CMK (cell line): ENCODE measurements around the gene WIPF2.
"Not testable (repeated sequence)": the region's sequence is repeated elsewhere in the genome, so short reads cannot be mapped to it uniquely, and the experiment has no call there.

Experiments
- DNase-seq: peaks from one replicate; pipeline ENCODE4 v3.0.0-alpha.2; 2010; ENCODE audit warnings: low read depth

Gene WIPF2

GRCh38 chr17:40192961-40193360 is 26.1 kb upstream of the WIPF2 start:
- DNase-seq: no peak

GRCh38 chr17:40194821-40195220 is 24.3 kb upstream of the WIPF2 start:
- no peak for DNase-seq

DNA sequence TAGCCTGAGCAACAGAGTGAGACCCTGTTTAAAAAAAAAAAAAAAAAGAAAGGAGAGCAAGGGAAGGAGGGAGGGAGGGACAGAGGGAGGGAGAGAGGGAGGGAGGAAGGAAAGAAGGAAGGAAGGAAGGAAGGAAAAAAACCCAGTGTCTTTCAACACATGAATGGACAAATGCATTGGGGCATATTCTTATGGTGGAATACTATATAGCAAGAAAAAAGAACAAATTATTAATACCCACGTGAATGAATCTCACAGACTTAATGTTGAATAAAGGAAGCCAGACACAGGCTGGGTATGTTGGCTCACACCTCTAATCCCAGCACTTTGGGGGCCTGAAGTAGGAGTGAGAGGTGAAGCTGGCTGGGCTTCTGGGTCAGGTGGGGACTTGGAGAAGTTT is 21.6 kb upstream of the WIPF2 start:
- DNase-seq: no peak

DNA sequence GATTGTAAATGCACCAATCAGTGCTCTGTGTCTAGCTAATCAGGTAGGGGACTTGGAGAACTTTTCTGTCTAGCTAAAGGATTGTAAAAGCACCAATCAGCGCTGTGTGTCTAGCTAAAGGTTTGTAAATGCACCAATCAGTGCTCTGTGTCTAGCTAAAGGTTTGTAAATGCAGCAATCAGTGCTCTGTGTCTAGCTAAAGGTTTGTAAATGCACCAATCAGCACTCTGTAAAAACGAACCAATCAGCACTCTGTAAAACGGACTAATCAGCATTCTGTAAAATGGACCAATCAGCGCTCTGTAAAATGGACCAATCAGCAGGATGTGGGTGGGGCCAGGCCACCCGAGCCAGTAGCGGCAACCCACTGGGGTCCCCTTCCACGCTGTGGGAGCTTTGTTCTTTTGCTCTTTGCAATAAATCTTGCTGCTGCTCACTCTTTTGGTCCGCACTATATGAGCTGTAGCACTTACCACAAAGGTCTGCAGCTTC is 21.1 kb upstream of the WIPF2 start:
- DNase-seq: not testable (repeated sequence)

GRCh38 chr17:40198576-40198975 is 20.5 kb upstream of the WIPF2 start:
- no peak for DNase-seq

DNA sequence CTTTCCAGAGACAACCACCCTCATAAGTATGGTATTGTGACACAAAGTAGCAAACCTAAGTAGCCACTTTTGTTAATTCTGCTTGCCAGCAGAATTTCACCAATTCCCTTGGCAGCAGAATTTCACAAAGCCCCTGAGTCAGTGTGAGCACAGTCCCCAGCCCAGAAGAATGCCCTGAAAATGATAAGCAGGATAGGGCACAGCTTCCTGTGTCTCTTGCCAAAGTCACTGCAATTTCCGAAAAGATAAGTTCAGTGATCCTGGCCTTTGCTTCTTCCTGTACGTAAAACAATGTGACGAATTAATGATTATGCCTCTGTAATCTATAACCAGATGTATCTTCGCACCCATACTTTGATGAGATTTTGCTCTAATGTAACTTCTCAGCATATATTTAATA is 16.0 kb upstream of the WIPF2 start:
- DNase-seq: no peak

- DNase-seq: not testable (repeated sequence)
Observed at GRCh38 chr17:40206193-40206592, 12.9 kb upstream of the WIPF2 start.

- DNase-seq: no peak
Observed at GRCh38 chr17:40209404-40210093, 9.6 kb upstream of the WIPF2 start.

DNA sequence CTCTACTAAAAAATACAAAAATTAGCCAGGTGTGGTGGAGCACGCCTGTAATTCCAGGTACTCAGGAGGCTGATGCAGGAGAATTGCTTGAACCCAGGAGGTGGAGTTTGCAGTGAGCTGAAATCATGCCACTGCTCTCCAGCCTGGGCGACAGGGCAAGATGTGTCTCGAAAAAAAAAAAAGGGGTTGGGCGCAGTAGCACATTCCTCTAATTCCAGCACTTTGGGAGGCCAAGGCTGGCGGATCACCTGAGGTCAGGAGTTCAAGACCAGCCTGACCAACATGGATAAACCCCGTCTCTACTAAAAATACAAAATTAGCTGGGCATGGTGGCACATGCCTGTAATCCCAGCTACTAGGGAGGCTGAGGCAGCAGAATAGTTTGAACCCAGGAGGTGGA is 5.2 kb upstream of the WIPF2 start:
- DNase-seq: not testable (repeated sequence)

GRCh38 chr17:40218006-40218739 is 931 bp upstream of the WIPF2 start:
- DNase-seq: no peak

DNA sequence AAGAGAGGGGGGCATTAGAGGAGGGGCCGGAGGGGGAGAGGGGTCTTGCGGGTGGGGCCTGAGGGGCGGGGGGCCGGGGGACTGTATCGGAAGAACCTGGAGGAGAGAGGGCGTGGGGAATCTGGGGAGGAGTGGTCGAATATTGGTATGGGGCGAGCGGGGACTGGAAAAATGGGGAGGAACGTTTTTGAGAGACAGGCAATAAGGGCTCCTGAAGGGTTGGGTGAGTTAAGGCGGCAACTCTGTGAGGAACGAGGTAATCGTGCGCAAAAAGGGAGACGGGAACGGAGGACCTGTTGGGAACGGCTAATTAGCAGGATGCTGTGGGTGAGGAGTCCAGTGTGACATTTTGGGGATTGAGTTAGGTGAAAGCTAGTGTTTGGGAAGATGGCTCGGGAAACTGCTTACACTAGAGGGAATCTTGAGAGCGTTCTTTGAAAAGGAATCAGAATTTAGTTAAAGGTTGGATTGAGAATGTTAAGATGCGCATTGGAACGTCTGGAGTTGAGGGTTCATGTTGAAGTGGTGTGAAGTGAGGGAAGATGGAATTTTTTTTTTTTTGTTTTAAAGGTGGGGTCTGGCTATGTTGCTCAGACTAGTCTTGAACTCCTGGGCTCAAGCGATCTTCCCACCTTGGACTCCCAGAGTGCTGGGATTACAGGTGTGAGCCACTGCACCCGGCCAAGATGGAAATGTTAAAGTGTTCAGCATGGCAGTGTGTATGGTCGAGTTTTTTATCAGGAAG is 662 bp downstream of the WIPF2 start:
- peak; percentile 37 for DNase-seq

- no peak for DNase-seq
Observed at GRCh38 chr17:40224718-40225550, 5.8 kb downstream of the WIPF2 start.

- DNase-seq: not testable (repeated sequence)
Observed at GRCh38 chr17:40229146-40229545, 10.0 kb downstream of the WIPF2 start.

DNA sequence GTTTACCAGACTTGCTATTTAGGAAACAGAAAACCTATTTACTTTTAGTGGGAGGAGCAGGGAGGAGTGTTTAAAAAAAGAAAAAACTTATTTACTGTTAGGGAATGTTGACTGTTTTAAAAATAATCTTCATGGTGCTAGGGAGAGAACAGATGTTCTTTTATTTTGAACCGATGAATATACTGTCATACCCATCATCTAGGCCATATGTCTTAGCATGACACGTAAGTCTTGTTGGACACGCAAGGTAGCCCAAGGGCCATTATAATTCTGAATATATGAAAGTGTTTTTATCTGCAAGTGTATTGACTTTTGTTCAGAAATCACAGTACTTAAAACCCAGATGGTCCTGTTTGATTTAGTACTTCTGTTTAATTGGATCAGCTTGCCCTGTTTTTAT is 11.6 kb downstream of the WIPF2 start:
- no peak for DNase-seq

- not testable (repeated sequence) for DNase-seq
Observed at GRCh38 chr17:40231928-40232327, 12.8 kb downstream of the WIPF2 start.

GRCh38 chr17:40241252-40241834 is 22.2 kb downstream of the WIPF2 start:
- DNase-seq: no peak

DNA sequence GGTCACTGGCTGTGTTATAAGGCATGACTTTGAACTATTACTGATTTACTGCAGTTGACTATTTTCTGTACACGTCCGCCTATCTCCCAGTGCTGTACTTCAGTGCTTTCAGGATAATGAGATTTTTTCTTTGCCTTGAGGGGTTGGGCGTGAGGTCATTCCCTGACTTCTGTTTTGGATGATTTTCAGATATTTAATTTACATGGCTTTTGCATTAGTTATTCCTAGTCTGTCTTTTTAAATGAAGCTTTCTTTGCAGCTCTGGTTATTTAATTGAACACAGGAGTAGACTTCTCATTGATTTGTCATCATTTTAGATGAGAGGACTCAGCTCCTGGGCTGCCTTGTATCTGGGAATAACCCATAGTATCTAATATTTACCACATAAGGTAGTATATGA is 23.7 kb downstream of the WIPF2 start:
- DNase-seq: no peak

DNA sequence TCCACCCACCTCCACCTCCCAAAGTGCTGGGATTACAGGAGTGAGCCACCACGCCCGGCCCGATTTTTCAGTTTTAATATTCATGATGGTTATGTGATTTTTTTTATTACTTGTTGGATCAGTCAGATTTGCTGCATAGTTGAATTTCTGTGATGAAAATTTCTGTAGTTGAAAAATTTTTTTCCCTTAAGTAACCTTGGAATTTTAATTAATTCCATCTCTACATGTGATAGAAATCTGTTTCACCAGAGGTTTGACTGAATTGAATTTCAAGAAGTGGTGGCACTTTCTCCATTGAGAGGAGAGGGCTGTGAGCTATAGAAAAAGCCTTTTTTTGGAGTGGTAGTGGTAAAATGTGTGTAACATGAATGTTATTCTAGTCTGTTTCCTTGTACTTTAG is 24.7 kb downstream of the WIPF2 start:
- no peak for DNase-seq

- DNase-seq: no peak
Observed at GRCh38 chr17:40244255-40244654, 25.2 kb downstream of the WIPF2 start.

DNA sequence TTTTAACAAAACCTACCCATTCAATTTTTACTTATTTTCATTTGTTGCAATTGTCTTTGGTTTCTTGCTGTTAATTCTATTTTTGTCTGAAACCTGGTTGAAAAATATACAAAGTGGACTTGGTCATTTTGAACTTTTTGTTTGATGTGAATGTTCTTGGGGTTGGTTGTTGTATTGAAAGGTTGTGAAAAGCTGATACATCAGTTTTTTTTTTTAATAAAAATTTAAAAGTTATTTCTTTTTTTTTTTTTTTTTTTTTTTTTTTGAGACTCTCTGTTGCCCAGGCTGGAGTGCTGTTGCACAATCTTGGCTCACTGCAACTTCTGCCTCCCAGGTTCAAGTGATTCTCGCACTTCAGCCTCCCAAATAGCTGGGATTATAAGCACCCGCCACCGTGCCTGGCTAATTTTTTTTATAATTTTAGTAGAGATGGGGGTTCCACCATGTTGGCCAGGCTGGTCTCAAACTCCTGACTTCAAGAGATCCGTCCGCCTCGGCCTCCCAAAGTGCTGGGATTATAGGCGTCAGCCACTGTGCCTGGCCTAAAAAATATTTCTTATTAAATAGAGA is 28.9 kb downstream of the WIPF2 start:
- no peak for DNase-seq

DNA sequence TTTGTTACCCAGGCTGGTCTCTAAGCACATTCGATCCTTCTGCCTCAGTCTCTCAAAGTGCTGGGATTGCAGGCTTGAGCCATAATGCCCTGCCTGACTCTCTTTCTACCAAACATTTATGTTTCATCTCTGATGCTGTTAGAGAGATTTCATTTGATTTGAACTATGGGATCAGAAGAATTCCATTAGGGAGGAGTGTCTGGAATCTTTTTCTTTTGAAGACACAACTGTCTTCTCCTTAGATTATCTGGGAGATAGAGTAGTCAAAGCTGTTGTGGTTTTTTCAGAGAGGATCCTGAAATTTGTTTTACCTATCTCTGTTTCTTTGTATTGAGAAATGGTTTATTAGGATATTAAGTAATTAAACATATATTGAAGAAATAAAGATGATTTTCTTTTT is 29.4 kb downstream of the WIPF2 start:
- DNase-seq: no peak
